GM19025 (cell line): ENCODE data around the gene BIN2.
"Not testable (repeated sequence)": the region's sequence is repeated elsewhere in the genome, so short reads cannot be mapped to it uniquely, and the experiment has no call there.

Source experiments
- ATAC-seq: cut with Tn5 transposase; IDR thresholded peaks from one replicate; pipeline ENCODE4 v1.9.1; 2021; ENCODE audit warnings: mild to moderate bottlenecking, low read depth, moderate library complexity; ENCODE audit not compliant: unreplicated experiment

Gene BIN2

GRCh38 chr12:51318846-51319599 is 5.0 kb downstream of the BIN2 start:
- ATAC-seq: no peak

GRCh38 chr12:51318057-51318806 is 5.7 kb downstream of the BIN2 start:
- ATAC-seq: not testable (repeated sequence)

- no peak for ATAC-seq
These were observed 12.6 kb downstream of the BIN2 start for GRCh38 chr12:51311389-51311788.

GRCh38 chr12:51307655-51308593 is 16.1 kb downstream of the BIN2 start:
- ATAC-seq: no peak

GRCh38 chr12:51306507-51306906 is 17.5 kb downstream of the BIN2 start:
- ATAC-seq: no peak

GRCh38 chr12:51300768-51301167 is 23.2 kb downstream of the BIN2 start:
- not testable (repeated sequence) for ATAC-seq

GRCh38 chr12:51295651-51296050 is 28.3 kb downstream of the BIN2 start:
- no peak for ATAC-seq

GRCh38 chr12:51294097-51294496 is 29.9 kb downstream of the BIN2 start:
- ATAC-seq: not testable (repeated sequence)

GRCh38 chr12:51293696-51294095 is 30.3 kb downstream of the BIN2 start:
- ATAC-seq: no peak

GRCh38 chr12:51291603-51292513 is 32.1 kb downstream of the BIN2 start:
- ATAC-seq: not testable (repeated sequence)

GRCh38 chr12:51285843-51286242 is 38.1 kb downstream of the BIN2 start:
- ATAC-seq: no peak

- ATAC-seq: no peak
These were observed 42.6 kb downstream of the BIN2 start for GRCh38 chr12:51281202-51281924.

- ATAC-seq: no peak
These were observed 48.9 kb downstream of the BIN2 start for GRCh38 chr12:51275088-51275487.

- ATAC-seq: not testable (repeated sequence)
These were observed 51.2 kb downstream of the BIN2 start for GRCh38 chr12:51272810-51273209.

- no peak for ATAC-seq
These were observed 52.9 kb downstream of the BIN2 start for GRCh38 chr12:51270951-51271518.

GRCh38 chr12:51270067-51270950 is 53.7 kb downstream of the BIN2 start, which contains the start of gene SMAGP:
Gene SMAGP (minus strand): TSS chr12:51270415. CDS start chr12:51269278, 1,137 bp downstream.
- ATAC-seq: peak; percentile 67

GRCh38 chr12:51269174-51270066 is 54.6 kb downstream of the BIN2 start:
- peak; percentile 30 for ATAC-seq
